GM12878 (cell line): Measurements from ENCODE around the gene FAR2.

Source experiments
- CTCF ChIP-seq, 3 experiments: IDR thresholded peaks in 2 of 3; conservative IDR thresholded peaks in 1 of 3; 2 replicates each; pipeline ENCODE4 v1.5.1; 2011; ENCODE audit warnings: low read depth in 3 of 3, low read length in 3 of 3, mild to moderate bottlenecking in 3 of 3, control low read depth in 2 of 3, moderate library complexity in 2 of 3, inconsistent platforms in 1 of 3, mixed read lengths in 1 of 3; ENCODE audit not compliant: control insufficient read depth in 2 of 3, insufficient read depth in 1 of 3; ENCODE audit errors: extremely low read depth in 1 of 3
- PAX8 ChIP-seq: fragments of 450-650 bp; IDR thresholded peaks from 2 replicates; pipeline ENCODE4 v1.6.1; 2017; ENCODE audit warnings: mild to moderate bottlenecking, moderate library complexity

- no peak for TF ChIP-seq PAX8
- no peak for TF ChIP-seq CTCF (IDR thresholded peaks at IDR 0.05 in 2 of 3, conservative IDR thresholded peaks at IDR 0.05 in 1 of 3; ENCODE audit: control insufficient read depth in 2 of 3, extremely low read depth in 1 of 3, insufficient read depth in 1 of 3, low read depth in 3 of 3, low read length in 3 of 3)
These were observed 138.5 kb downstream of the FAR2 start for GRCh38 chr12:29287622-29288021.
